Measurements from ENCODE around the gene FSTL4.

Gene FSTL4

GRCh38 chr5:133356396-133356983, 255.9 kb downstream of the FSTL4 start:
- no peak overlapping the region for H3K4me3 ChIP-seq (ENCODE audit: low read depth in 1 of 2, low read length in 2 of 2)
- H3K27me3 ChIP-seq (ENCODE audit: insufficient read depth, low read length, poor library complexity), result peaks cover under 1% of the 10 kb centered on the region
- no peak overlapping the region for H3K9ac ChIP-seq (ENCODE audit: low read depth, low read length)
- H2AFZ ChIP-seq (ENCODE audit: low read depth, low read length), result no peak overlapping the region
- no peak for ATAC-seq (ENCODE audit: insufficient read depth, low read depth)
- H3K79me2 ChIP-seq (ENCODE audit: insufficient read depth, low read length), result no peaks in the 10 kb centered on the region
- DNase-seq, result no peak
- no peak for TF ChIP-seq EZH2 (IDR thresholded peaks at IDR 0.05; ENCODE audit: borderline replicate concordance, low read depth, low read length, severe bottlenecking)
- no peak for TF ChIP-seq CTCF (IDR thresholded peaks at IDR 0.05; ENCODE audit: borderline replicate concordance, extremely low read depth, low read length, poor library complexity, severe bottlenecking)
- H3K4me1 ChIP-seq (ENCODE audit: insufficient read depth, low read length), result no peaks in the 10 kb centered on the region
- no peak overlapping the region for H3K27ac ChIP-seq (ENCODE audit: low read length)
- H3K36me3 ChIP-seq (ENCODE audit: insufficient read depth, low read length), result no peaks in the 10 kb centered on the region
- H3K9me3 ChIP-seq (ENCODE audit: insufficient read depth, low read length, severe bottlenecking), result no peaks in the 10 kb centered on the region
- H4K20me1 ChIP-seq (ENCODE audit: insufficient read depth, low read length), result no peaks in the 10 kb centered on the region
- H3K4me2 ChIP-seq (ENCODE audit: insufficient read depth, low read length), result no peak overlapping the region

- ATAC-seq (ENCODE audit: insufficient read depth, low read depth) (peak; percentile 53), DNase-seq (no peak)
- no peaks in the 10 kb centered on the region for H3K27me3 ChIP-seq (ENCODE audit: insufficient read depth, low read length, poor library complexity)
- no peak overlapping the region for H3K4me3 ChIP-seq (ENCODE audit: low read depth in 1 of 2, low read length in 2 of 2)
- H3K79me2 ChIP-seq (ENCODE audit: insufficient read depth, low read length), result no peaks in the 10 kb centered on the region
- H2AFZ ChIP-seq (ENCODE audit: low read depth, low read length), result no peak overlapping the region
- no peak overlapping the region for H3K4me2 ChIP-seq (ENCODE audit: insufficient read depth, low read length)
- H3K4me1 ChIP-seq (ENCODE audit: insufficient read depth, low read length), result no peaks in the 10 kb centered on the region
- H4K20me1 ChIP-seq (ENCODE audit: insufficient read depth, low read length), result no peaks in the 10 kb centered on the region
- H3K9me3 ChIP-seq (ENCODE audit: insufficient read depth, low read length, severe bottlenecking), result no peaks in the 10 kb centered on the region
- TF ChIP-seq CTCF (IDR thresholded peaks at IDR 0.05; ENCODE audit: borderline replicate concordance, extremely low read depth, low read length, poor library complexity, severe bottlenecking) (no peak), EZH2 (IDR thresholded peaks at IDR 0.05; ENCODE audit: borderline replicate concordance, low read depth, low read length, severe bottlenecking) (no peak)
- H3K36me3 ChIP-seq (ENCODE audit: insufficient read depth, low read length), result no peaks in the 10 kb centered on the region
- H3K27ac ChIP-seq (ENCODE audit: low read length), result no peak overlapping the region
- H3K9ac ChIP-seq (ENCODE audit: low read depth, low read length), result no peak overlapping the region
These were observed 257.8 kb downstream of the FSTL4 start for GRCh38 chr5:133354323-133355185.

- Histone ChIP-seq H3K4me1 (ENCODE audit: insufficient read depth, low read length) (no peaks in the 10 kb centered on the region), H3K36me3 (ENCODE audit: insufficient read depth, low read length) (no peaks in the 10 kb centered on the region), H3K27ac (ENCODE audit: low read length) (no peak overlapping the region), H3K27me3 (ENCODE audit: insufficient read depth, low read length, poor library complexity) (no peaks in the 10 kb centered on the region), H3K9ac (ENCODE audit: low read depth, low read length) (no peak overlapping the region), H3K4me2 (ENCODE audit: insufficient read depth, low read length) (no peak overlapping the region), H3K9me3 (ENCODE audit: insufficient read depth, low read length, severe bottlenecking) (no peaks in the 10 kb centered on the region), H2AFZ (ENCODE audit: low read depth, low read length) (no peak overlapping the region), H3K79me2 (ENCODE audit: insufficient read depth, low read length) (no peaks in the 10 kb centered on the region), H3K4me3 (ENCODE audit: low read depth in 1 of 2, low read length in 2 of 2) (no peak overlapping the region), H4K20me1 (ENCODE audit: insufficient read depth, low read length) (no peaks in the 10 kb centered on the region)
- no peak for TF ChIP-seq CTCF (IDR thresholded peaks at IDR 0.05; ENCODE audit: borderline replicate concordance, extremely low read depth, low read length, poor library complexity, severe bottlenecking)
- TF ChIP-seq EZH2 (IDR thresholded peaks at IDR 0.05; ENCODE audit: borderline replicate concordance, low read depth, low read length, severe bottlenecking), result no peak
- no peak for DNase-seq
- ATAC-seq (ENCODE audit: insufficient read depth, low read depth), result no peak
These were observed 258.6 kb downstream of the FSTL4 start for GRCh38 chr5:133353741-133354140.
